NOMO-1 treated with dmso at 0.1 percent for 144 hours (cell line): ENCODE results near the gene AGAP2.

ENCODE experiments used
- DNase-seq: peaks from one replicate; lab custom pipeline; 2025; ENCODE audit not compliant: unreplicated experiment; lab: John Stamatoyannopoulos, UW

AGAP2 gene

GRCh38 chr12:57767876-57768275 lies 29.3 kb upstream of the AGAP2 start:
- DNase-seq: no peak

DNA sequence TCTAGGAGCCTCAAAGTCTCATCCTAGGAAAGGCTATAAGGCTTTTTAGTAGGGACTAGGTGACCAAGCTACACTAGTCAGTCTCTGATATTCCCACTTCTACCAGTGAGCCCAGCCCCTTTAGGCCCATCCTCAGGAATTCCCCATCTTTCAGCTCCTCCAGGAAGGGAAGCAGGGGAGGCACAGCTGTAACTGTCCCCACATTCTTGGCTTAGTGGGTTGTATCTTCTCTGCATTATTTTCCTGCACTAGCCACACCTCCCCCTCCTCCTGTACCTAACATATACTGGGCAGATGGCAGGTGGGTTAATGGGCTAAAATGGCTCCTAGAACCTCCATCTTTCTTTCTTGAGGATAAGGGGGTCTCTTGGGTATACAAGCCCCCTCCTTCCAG lies 28.8 kb upstream of the AGAP2 start:
- DNase-seq: no peak

- no peak for DNase-seq
Measured at GRCh38 chr12:57766464-57767304, 28.1 kb upstream of the AGAP2 start, which contains the start of gene CYP27B1. Gene CYP27B1, minus strand, starts transcription at chr12:57767078. Its CDS starts 37 bp downstream, at chr12:57767041.

GRCh38 chr12:57765698-57766463 lies 27.3 kb upstream of the AGAP2 start:
- no peak for DNase-seq

- DNase-seq: no peak
Measured at GRCh38 chr12:57765003-57765697, 26.6 kb upstream of the AGAP2 start.

DNA sequence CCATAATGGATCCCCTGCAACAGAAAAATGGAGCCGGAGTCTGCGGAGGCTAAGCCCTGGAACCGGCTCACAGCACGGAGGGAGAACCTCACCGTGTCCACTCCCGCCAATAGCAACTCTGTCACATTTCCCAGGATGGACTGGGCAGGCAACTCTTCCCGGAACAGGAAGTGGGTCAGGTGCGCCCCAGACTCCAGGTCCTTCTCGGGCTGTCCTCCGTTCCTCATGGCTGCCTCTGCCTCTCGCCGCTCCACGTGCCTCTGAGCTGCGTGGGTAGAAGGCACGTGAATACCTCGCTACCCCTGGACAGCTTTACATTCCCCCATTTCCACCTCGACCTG lies 26.1 kb upstream of the AGAP2 start:
- no peak for DNase-seq

DNA sequence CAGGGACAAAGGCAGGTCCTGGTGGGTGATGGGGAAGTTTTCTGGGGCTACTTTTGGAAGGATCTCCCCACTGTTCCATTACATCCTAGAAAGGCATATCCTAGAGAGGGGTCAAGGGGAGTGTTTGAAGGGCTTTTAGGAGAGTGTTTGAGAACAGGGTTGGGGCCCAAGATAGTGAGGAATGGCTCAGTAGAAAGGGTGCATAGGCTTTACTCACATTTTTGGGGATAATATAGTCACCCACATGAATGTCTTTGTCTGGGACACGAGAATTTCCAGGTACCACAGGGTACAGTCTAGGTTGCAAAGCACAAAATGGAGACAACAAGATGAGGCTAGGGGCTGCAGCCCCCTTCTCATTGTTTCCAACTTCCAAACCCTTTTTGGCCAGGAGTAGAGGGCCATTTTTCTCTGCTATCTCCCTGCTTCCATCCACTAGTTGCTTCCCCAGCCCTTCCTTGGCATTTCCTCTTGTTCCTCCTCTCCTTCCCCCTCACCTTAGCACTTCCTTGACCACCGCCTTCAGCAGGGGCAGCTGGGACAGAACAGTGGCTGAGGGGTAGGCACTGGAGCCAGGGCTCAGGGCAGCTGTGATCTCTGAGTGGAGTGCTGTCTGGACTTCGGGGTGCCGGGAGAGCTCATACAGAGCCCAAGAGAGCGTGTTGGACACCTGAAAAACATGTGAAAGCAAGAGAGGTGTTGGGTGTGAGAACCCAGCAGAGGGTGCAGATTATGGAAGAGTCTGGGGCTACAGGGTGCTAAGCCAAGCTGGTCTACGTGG lies 25.5 kb upstream of the AGAP2 start:
- no peak for DNase-seq

- DNase-seq: no peak
Measured at GRCh38 chr12:57762463-57762862, 23.9 kb upstream of the AGAP2 start.

DNA sequence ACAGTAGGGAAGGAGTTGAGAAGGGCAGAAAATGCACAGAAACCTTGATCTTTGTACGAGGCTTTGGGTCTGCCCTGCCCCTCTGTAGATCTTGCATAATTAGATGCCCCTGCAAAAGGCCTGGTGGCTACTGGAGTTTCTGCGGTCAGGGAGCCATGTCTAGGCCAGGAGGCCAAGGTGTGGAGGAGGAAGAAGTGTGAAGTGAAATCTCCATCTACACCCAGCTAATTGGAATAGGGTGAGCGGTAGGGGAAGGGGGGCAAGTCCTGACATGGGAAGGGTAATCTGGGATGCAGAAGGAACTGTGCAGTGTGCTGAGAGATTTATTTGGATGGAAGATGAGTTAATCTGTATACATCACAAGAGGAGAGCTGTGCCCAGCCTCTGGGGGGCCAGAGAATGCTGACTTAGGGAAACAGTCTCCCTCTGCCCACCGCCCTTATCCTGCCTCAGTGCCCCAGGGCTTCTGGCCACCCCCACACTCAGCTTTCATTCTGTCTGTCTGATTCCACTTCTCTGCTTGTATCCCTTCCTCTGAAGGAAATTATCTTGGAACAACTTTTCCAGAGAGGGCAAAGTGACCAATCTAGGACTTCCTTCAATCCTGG lies 23.0 kb upstream of the AGAP2 start:
- DNase-seq: no peak

DNA sequence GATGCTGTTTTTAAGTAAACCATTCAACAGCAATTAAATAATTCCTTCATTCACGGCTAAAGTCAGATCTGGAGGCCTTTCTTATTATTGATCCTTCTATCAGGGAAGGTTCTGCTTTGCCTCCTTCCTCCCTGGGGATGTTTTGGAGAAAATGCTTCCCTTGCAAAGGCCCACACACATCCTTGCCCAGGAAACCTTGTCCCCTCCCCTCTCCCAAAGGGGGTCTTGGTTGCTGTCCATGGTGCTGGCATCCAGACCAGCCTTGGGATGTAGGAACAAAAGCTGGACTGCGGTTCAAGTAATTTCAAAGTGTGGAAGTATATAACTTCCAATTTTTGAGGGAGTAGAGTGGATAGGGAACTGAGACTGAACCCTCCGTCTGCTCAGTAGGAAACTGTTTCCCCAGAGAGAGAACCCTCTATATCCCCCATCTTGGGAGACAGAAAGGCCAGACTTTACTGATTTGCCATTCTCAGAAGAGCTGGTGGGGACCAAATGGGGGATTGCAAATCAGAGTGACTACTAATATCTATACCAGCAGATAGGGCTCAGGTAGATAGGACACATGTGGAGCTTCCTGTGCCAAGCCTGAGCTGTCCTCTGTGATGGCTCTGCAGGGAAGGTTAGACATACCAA lies 21.9 kb upstream of the AGAP2 start:
- DNase-seq: no peak

DNA sequence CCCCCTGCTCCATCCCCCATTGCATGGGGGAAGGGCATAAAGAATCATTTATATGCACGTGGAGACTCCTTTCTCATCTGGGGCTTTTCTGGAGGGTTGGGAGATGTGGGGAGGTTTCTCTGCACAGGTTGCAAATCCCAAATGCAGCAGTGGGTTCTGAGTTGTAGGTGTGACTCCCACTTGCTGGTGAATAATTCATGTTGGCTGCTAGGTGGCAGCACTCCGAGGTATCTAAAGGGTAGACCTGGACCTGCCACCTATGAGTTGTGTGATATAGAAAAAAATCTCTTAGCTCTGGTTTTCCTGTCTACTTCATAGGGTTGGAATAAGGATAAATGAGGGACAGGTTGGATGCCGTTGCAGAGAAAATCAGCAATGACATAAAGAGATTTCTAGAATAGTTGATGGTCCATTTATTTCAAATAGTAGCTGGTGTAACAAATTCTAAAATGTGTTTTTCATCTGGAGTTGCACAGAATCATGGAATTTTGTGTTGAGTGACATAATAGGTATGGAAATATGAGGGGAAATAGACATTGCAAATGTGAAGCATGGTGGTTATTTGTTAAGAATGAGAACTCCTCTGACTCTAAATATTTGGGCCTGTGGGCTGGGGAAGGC lies 20.9 kb upstream of the AGAP2 start:
- DNase-seq: no peak

GRCh38 chr12:57758552-57759359 lies 20.2 kb upstream of the AGAP2 start:
- no peak for DNase-seq

- DNase-seq: no peak
Measured at GRCh38 chr12:57757771-57758170, 19.2 kb upstream of the AGAP2 start.

GRCh38 chr12:57756406-57757341 lies 18.1 kb upstream of the AGAP2 start:
- peak; percentile 40 for DNase-seq

DNA sequence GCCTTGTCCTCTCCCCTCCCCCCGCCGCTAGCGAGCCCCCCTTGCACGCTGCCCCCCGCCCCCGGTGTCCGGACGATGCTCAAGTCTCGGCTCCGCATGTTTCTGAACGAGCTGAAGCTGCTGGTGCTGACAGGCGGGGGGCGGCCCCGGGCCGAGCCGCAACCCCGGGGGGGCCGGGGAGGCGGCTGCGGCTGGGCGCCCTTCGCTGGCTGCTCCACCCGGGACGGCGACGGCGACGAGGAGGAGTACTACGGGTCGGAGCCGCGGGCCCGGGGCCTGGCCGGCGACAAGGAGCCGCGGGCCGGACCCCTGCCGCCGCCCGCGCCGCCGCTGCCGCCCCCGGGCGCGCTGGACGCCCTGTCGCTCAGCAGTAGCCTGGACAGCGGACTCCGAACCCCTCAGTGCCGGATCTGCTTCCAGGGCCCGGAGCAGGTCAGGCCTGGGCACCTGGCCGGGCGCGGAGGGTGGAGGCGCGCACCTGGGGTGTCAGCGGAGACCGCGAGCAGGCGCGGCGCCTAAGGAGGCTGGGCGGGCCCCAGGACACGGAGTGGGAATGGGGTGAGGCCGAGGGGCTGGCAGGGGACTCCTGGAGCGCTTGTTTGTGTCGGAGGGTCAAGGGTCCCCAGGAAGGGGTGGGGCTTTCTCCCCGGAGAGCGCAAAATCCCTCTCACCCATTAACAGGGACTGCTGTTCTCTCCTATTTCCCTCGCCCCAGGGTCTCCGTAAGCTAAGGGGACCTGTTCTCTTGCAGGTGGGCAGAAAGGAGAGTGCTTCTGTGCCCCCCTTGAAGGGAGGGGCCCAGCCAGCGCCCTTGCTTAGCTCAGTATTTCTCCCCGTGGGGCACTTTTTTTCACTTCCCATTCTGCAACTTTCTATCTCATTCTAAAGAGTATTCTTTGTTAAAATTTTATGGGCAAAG lies 17.2 kb upstream of the AGAP2 start:
- DNase-seq: no peak

DNA sequence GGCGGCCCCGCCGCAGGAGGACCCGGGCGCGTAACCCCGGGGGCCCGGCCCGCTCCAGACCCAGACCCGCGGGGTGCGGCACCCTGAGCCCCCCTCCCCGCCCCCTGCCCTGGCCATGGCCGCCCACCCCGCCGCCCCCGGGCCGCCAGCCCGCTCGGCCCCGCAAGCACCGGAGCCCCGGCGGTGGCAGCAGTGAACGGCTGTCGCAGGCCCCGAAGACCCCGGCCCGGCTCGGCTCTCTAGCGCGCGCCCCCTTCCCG lies 16.6 kb upstream of the AGAP2 start:
- no peak for DNase-seq
